ENCODE data around the gene ZFP91.

Gene ZFP91

GRCh38 chr11:58656348-58656747 lies 77.5 kb downstream of the ZFP91 start:
- DNase-seq (ENCODE audit: low read depth), result no peak
- H3K4me3 ChIP-seq (replicated peaks; ENCODE audit: low read depth, low read length), result no peak overlapping the region
- TF ChIP-seq CTCF (IDR thresholded peaks at IDR 0.05; ENCODE audit: low read length, missing control alignments), result no peak

DNA sequence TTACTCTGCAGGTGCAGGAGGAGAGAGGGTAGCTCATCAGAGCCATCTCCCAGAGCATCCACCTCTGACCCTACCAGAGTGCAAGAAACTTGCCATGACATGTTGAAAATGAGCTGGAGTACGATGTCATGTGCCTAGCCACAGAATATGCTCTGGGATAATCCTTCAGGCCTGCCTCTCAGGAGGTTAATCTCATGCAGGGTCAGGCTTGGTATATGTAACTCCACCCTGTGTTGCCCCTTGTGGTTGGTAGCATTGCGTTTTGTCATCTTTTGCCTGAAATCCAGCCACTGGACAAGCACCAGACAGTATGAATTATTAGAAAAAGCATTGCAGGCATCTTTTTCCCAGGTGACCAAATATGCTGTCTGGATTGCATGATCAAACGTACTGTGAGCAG lies 79.8 kb downstream of the ZFP91 start:
- no peak overlapping the region for H3K4me3 ChIP-seq (replicated peaks; ENCODE audit: low read depth, low read length)
- no peak for TF ChIP-seq CTCF (IDR thresholded peaks at IDR 0.05; ENCODE audit: low read length, missing control alignments)
- DNase-seq (ENCODE audit: low read depth), result no peak

GRCh38 chr11:58659404-58659803 lies 80.5 kb downstream of the ZFP91 start:
- DNase-seq (ENCODE audit: low read depth), result no peak
- H3K4me3 ChIP-seq (replicated peaks; ENCODE audit: low read depth, low read length), result no peak overlapping the region
- no peak for TF ChIP-seq CTCF (IDR thresholded peaks at IDR 0.05; ENCODE audit: low read length, missing control alignments)

GRCh38 chr11:58659910-58660570 lies 81.2 kb downstream of the ZFP91 start:
- no peak for DNase-seq (ENCODE audit: low read depth)
- no peak overlapping the region for H3K4me3 ChIP-seq (replicated peaks; ENCODE audit: low read depth, low read length)
- no peak for TF ChIP-seq CTCF (IDR thresholded peaks at IDR 0.05; ENCODE audit: low read length, missing control alignments)
